ENCODE measurements around the gene SPTLC2. TPM values are rescaled to one million over a fixed set of nuclear protein-coding genes. Genes with fewer than 3 reads are reported as not detected.

The SPTLC2 gene
- total RNA-seq, 1 donor from 2014 or later, result 63.6 TPM

DNA sequence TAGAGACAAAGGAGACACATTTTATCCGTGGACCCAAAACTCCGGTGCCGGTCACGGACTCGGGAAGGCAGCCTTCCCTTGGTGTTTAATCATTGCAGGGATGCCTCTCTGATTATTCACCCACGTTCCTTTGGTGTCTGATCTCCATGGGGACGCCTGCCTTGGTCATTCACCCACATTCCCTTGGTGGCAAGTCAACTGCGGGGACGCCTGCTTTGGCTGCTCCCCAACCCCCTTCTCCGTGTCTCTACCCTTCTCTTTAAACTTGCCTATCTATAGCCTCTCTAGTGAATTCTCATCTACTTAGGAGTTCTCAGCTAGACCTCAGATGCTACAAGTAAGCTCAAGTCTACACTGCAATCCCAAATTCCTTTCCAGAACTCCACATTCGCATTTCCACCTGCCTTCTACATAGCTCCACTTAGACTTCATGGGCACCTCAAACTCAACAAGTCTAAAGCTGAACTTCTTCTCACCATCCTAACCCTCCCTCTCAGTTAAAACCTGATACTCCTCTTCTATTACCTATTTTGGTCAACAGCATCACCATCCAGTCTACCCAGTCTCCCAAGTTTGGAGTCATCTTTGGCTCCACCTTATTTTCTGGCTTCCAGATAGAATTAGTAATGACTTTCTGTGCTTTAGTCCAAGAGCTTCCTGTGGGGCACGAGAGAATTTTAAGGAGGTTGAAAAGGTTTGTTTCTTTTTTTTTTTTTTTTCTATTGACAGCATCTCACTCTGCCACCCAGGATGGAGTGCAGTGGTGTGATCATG is 14.4 kb downstream of the SPTLC2 start:
- H3K4me1 Mint-ChIP-seq (ENCODE audit: unreplicated experiment), result peaks cover 15% of the 10 kb centered on the region
- H3K27me3 Mint-ChIP-seq (ENCODE audit: unreplicated experiment), result no peaks in the 10 kb centered on the region
- TF ChIP-seq CTCF (IDR thresholded peaks at IDR 0.05; ENCODE audit: unreplicated experiment), result no peak
- H3K36me3 Mint-ChIP-seq (ENCODE audit: low read depth, unreplicated experiment), result peaks cover 9% of the 10 kb centered on the region
- H3K9me3 Mint-ChIP-seq (ENCODE audit: unreplicated experiment), result no peaks in the 10 kb centered on the region
- no peak for DNase-seq (ENCODE audit: low spot score)
- H3K27ac Mint-ChIP-seq (ENCODE audit: unreplicated experiment), result no peak overlapping the region
- no peak overlapping the region for H3K4me3 Mint-ChIP-seq (ENCODE audit: unreplicated experiment)

GRCh38 chr14:77599889-77600288 is 16.5 kb downstream of the SPTLC2 start:
- Mint-ChIP-seq H3K27ac (ENCODE audit: unreplicated experiment) (no peak overlapping the region), H3K27me3 (ENCODE audit: unreplicated experiment) (no peaks in the 10 kb centered on the region), H3K36me3 (ENCODE audit: low read depth, unreplicated experiment) (peaks cover 19% of the 10 kb centered on the region), H3K4me1 (ENCODE audit: unreplicated experiment) (peaks cover 3% of the 10 kb centered on the region), H3K9me3 (ENCODE audit: unreplicated experiment) (no peaks in the 10 kb centered on the region), H3K4me3 (ENCODE audit: unreplicated experiment) (no peak overlapping the region)
- no peak for TF ChIP-seq CTCF (IDR thresholded peaks at IDR 0.05; ENCODE audit: unreplicated experiment)
- DNase-seq (ENCODE audit: low spot score), result no peak

GRCh38 chr14:77598366-77599070 is 17.9 kb downstream of the SPTLC2 start:
- no peak overlapping the region for H3K27ac Mint-ChIP-seq (ENCODE audit: unreplicated experiment)
- H3K4me3 Mint-ChIP-seq (ENCODE audit: unreplicated experiment), result no peak overlapping the region
- TF ChIP-seq CTCF (IDR thresholded peaks at IDR 0.05; ENCODE audit: unreplicated experiment), result no peak
- H3K4me1 Mint-ChIP-seq (ENCODE audit: unreplicated experiment), result peaks cover 11% of the 10 kb centered on the region
- H3K36me3 Mint-ChIP-seq (ENCODE audit: low read depth, unreplicated experiment), result peaks cover 20% of the 10 kb centered on the region
- no peaks in the 10 kb centered on the region for H3K9me3 Mint-ChIP-seq (ENCODE audit: unreplicated experiment)
- H3K27me3 Mint-ChIP-seq (ENCODE audit: unreplicated experiment), result no peaks in the 10 kb centered on the region
- no peak for DNase-seq (ENCODE audit: low spot score)

DNA sequence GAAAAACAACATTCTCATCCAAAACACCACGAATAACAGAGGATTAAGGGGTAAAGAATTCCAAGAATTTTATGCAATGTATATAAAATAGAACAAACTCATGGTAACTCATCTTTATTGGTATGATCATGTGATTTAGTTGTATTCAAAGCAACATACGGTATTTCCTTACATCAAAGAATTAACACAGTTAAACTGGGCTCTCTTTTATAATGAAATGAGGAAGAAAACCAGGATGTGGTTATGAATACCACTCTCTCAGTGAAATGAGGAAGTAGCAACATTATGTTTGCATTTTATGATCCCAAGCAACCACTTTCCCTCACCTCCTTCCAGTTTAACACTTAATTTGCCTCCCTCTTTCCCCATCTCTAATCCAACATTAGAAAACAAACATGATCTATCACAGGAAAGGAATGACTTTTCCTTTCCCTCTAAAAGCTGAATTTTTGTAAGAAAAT is 22.9 kb downstream of the SPTLC2 start:
- H3K4me3 Mint-ChIP-seq (ENCODE audit: unreplicated experiment), result no peak overlapping the region

More for the DNA sequence above, 22.9 kb downstream of the SPTLC2 start:
- Mint-ChIP-seq H3K27ac (ENCODE audit: unreplicated experiment) (peak overlapping the region; percentile 94), H3K9me3 (ENCODE audit: unreplicated experiment) (no peaks in the 10 kb centered on the region), H3K27me3 (ENCODE audit: unreplicated experiment) (no peaks in the 10 kb centered on the region), H3K36me3 (ENCODE audit: low read depth, unreplicated experiment) (peaks cover 24% of the 10 kb centered on the region), H3K4me1 (ENCODE audit: unreplicated experiment) (peaks cover 29% of the 10 kb centered on the region)
- TF ChIP-seq CTCF (IDR thresholded peaks at IDR 0.05; ENCODE audit: unreplicated experiment), result no peak
- DNase-seq (ENCODE audit: low spot score), result no peak
